Prostate gland (tissue), 2 donors: ENCODE data around the gene SETD2.

Source experiments
- POLR2A ChIP-seq: fragments of 450-650 bp; IDR thresholded peaks from one replicate; pipeline ENCODE4 v1.6.1; 2016; ENCODE audit warnings: antibody characterized with exemption, mild to moderate bottlenecking
- POLR2AphosphoS5 ChIP-seq: sonication (generic); formaldehyde crosslinking; IDR thresholded peaks from one replicate; pipeline ENCODE4 v1.6.1; 2017; ENCODE audit warnings: antibody characterized with exemption
- TF ChIP-seq, protein P1 (sequence below), 4 experiments: fragments of 200-600 bp in 2 of 4; fragments of 450-650 bp in 2 of 4; sonication (generic) in 2 of 4; IDR thresholded peaks; 1 replicate in 3 of 4; 2 replicates in 1 of 4; pipeline ENCODE4 v1.5.1; 2016 to 2019; ENCODE audit warnings: antibody characterized with exemption in 4 of 4, mild to moderate bottlenecking in 2 of 4, moderate library complexity in 2 of 4

GRCh38 chr3:47162697-47163168 is 1.2 kb downstream of the SETD2 start:
- TF ChIP-seq POLR2A (no peak), POLR2AphosphoS5 (no peak)
- TF ChIP-seq, protein P1, sequence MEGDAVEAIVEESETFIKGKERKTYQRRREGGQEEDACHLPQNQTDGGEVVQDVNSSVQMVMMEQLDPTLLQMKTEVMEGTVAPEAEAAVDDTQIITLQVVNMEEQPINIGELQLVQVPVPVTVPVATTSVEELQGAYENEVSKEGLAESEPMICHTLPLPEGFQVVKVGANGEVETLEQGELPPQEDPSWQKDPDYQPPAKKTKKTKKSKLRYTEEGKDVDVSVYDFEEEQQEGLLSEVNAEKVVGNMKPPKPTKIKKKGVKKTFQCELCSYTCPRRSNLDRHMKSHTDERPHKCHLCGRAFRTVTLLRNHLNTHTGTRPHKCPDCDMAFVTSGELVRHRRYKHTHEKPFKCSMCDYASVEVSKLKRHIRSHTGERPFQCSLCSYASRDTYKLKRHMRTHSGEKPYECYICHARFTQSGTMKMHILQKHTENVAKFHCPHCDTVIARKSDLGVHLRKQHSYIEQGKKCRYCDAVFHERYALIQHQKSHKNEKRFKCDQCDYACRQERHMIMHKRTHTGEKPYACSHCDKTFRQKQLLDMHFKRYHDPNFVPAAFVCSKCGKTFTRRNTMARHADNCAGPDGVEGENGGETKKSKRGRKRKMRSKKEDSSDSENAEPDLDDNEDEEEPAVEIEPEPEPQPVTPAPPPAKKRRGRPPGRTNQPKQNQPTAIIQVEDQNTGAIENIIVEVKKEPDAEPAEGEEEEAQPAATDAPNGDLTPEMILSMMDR (IDR thresholded peaks at IDR 0.05) = no peak
